Muscle of back (tissue), 11 donors: ENCODE results near the gene GRIN2A. TPM values are rescaled to one million over a fixed set of nuclear protein-coding genes. Genes with fewer than 3 reads are reported as not detected.
A peak's percentile ranks its signal among the peaks of the same experiment; 100 is the strongest.
"Not testable (repeated sequence)": the region's sequence is repeated elsewhere in the genome, so short reads cannot be mapped to it uniquely, and the experiment has no call there.

Experiments
- DNase-seq, 3 donors: peaks; one replicate each; pipeline versions ENCODE4 v3.0.0 to v3.0.0-alpha.2; 2013
- polyA plus RNA-seq, 10 donors: library from polyadenylated mRNA; unstranded; fragments of 120-200 nt; gene quantifications; one replicate each; pipeline ENCODE4 v1.2.1, GENCODE V29; 2013; ENCODE audit not compliant: insufficient read length in 10 of 10

The GRIN2A gene
- polyA plus RNA-seq, 10 donors = 0.22 to 0.66 (median 0.34) TPM

GRCh38 chr16:9921997-9922396 lies 260.2 kb downstream of the GRIN2A start:
- no peak for DNase-seq

GRCh38 chr16:9919460-9919859 lies 262.8 kb downstream of the GRIN2A start:
- DNase-seq = no peak

DNA sequence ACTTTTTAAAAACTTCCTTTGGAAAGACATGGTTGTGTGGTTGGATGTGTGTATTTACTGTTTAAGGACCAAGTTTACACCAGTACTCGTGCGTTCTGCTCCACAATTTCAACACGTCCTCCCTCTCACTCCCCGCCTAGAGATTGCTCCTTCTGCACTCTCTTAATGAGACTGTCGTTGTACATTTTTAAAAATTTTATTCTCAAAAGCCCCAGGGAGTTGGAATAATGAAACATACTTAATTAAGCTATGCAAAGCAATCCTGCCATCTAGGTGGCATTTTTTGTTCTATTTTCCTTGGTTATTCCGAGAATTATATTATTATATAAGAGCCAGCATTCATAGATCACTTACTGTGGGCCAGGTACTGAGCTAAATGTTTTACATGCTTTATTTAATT lies 264.5 kb downstream of the GRIN2A start:
- DNase-seq = no peak

DNA sequence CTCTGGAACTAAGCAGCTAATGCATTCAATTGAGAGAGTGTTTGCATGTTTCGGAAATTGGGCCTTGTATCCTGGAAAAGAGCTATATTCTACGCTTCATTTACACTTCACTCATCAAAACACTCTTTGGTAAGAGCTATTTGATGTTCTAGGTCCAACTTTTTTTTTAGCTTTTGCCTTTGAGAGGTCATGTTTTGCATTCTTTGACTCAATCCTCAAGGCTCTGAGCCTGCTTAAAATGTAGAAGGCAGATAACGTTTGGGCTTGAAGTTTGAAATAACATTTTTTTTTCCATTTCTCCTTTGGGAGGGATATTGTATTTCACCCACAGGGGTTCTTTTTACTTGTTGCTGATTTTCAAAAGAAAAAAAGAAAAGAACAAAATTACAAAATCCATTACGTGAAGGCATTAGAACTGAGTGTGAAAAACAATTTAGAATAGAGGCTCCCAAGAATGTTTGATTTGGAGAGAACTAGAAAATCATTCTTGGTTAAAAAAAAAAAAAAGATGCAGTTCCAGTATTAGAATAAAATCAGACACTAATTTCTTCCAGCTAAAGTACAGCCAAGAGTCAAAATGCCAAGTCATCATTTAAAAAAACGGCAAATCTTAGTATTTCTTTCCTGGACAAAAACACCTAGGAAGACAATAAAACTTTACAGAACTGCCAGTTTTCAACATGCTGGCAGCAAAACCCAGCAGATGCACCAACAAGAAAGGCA lies 268.5 kb downstream of the GRIN2A start:
- peak in 2 of 3 donors; percentile 14 to 18 for DNase-seq

GRCh38 chr16:9911989-9912388 lies 270.2 kb downstream of the GRIN2A start:
- no peak for DNase-seq

DNA sequence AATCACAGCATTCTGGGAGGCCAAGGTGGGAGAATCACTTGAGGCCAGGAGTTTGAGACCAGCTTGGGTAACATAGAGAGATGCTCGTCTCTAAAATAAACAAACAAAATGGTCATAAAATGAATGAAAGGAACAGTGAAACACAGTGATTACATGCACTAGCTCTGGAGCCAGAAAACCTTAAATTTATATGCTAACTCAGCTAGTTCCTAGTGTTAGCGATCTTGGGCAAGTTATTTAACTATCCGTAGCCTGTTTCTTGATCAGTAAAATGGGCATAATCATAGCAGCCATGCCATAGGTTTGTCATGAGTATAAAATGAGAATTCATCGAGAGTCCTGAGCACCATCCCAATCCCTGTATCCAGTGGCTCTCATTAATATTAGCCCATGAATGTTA lies 271.0 kb downstream of the GRIN2A start:
- DNase-seq = no peak

DNA sequence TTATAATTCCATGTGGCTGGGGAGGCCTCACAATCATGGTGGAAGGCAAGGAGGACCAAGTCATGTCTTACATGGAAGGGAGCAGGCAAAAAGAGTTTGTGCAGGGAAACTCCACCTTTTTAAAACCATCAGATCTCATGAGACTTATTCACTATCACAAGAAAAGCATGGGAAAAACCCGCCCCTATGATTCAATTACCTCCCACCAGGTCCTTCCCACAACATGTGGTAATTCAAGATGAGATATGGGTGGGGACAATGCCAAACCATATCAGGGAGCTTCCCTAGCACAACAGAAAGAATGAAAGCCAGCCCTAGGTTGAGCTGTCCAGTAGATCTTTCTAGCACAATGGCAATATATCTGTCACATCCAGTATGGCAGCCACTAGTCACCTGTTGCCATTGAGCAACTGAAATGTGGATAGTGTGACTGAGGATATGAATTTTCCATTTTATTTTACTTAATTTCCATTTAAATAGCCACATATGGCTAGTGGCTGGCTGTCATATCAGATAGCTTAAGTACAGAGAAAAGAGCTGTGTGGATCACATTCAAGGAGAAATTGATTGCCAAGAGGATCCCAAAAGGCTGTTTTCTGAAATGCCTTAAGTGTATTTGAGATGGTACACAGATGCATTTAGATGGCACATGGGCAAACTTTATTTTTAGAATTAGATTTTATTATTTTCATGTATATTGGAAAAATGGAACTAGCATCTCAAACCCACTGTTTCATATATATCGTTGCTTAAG lies 273.0 kb downstream of the GRIN2A start:
- DNase-seq = no peak

DNA sequence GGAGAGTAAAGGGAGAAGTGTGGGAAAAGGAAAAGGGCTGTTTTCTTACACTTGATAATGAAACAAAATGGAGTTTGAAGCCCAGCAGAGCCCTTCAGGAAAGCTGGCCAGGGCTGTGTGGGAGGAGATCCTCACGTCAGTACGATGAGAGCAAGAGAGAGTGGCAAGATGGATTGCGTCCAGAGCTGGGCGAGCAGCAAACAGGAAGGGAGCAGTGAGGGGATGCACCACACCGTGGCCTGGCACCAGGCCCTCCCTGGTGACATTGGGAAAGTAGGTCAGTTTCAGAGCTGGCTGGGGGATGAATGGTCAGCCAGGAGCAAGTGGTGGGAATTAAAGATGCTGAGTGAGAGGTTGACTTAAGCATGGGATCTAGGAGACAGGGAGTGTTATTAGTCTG lies 273.6 kb downstream of the GRIN2A start:
- DNase-seq = no peak

- no peak for DNase-seq
Observed at GRCh38 chr16:9907752-9908151, 274.5 kb downstream of the GRIN2A start.

DNA sequence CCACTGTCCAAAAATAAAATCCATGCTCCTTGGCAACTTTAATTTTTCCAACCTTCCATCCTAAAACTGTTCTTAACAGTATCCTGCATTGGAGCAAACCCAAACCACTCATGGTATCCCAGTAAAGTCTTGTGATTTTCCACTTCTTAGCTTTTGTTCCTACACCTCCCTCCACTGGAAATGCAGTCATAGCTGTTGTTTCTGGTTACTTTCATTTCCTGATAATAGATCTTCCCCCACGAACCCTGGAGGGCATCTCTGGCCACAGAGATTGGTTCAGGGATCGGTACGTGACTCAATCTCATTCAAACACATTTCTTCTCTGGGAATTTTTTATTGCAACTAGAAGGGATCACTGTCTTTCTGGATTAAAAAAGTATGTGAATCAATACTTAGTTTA lies 276.0 kb downstream of the GRIN2A start:
- DNase-seq = no peak

DNA sequence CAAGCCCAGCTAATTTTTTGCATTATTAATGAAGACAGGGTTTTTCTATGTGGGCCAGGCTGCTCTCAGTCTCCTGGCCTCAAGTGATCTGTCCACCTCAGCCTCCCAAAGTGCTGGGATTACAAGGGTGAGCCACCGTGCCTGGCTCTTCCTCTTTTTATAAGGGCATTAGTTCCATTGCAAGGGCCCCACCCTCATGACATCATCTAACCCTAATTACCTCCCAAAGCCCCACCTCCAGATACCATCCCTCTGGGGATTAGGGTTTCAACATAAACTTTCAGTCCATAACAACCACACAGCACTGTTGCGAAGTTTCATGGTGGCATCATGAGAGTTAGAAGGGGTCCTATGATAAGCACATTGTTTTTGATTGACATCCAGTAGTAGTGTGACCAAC lies 277.7 kb downstream of the GRIN2A start:
- DNase-seq = no peak

GRCh38 chr16:9900576-9900975 lies 281.7 kb downstream of the GRIN2A start:
- DNase-seq = no peak

- no peak for DNase-seq
Observed at GRCh38 chr16:9898555-9898954, 283.7 kb downstream of the GRIN2A start.

DNA sequence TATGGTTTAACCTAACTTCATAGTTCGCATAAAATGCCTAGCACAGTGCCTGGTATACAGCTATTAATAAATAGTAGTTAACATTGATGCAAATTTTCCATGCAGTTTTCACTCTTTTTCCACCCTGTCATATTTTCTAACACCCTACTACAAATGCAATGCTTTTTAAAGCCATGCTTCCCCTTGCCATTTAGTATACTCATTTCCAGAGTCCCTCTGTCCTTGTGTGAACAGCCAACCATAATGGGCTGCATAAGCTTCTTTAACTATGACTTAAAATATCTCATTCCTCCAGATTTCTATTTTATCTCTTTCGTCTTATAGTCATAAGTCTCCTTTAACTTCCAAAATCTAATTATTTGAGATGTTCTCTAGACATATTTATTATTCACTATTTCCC lies 284.1 kb downstream of the GRIN2A start:
- no peak for DNase-seq

DNA sequence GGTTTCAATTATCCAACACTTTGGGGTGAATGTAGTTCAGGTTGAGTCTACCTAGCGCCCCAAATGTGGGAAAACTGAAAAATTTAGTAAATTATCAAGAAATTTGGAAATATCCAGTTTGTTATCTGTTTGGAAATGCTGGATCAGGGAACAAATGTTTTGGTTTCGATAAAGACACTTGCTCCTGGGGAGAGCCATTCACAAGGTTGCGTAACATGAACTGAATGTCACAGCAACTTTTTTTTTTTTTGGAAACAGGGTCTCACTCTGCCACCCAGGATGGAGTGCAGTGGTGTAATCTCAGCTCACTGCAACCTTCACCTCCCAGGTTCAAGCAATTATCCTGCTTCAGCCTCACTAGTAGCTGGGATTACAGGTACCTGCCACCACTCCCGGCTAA lies 286.4 kb downstream of the GRIN2A start:
- no peak for DNase-seq

- DNase-seq = no peak
Observed at GRCh38 chr16:9885876-9886275, 296.4 kb downstream of the GRIN2A start.

GRCh38 chr16:9885467-9885866 lies 296.8 kb downstream of the GRIN2A start:
- DNase-seq = no peak

- DNase-seq = not testable (repeated sequence)
Observed at GRCh38 chr16:9875981-9876380, 306.2 kb downstream of the GRIN2A start.

DNA sequence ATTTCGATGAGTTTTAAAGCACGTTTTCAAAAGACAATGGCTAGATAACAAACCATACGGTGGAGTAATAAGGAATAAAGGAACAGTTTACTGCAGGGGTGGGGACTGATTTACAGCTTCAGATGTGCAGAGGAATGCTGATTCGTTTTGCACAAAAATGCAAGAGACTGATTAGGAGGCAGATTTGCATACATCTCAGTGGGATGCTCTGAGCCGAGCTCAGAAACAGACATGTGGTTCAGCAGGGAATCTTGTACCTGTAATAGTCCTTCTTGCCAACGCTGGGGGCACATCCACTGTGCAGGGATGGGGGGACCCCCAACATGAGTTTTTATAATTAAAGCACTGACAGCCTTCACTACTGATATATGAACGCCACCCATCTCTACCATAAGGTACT lies 308.0 kb downstream of the GRIN2A start:
- DNase-seq = no peak

DNA sequence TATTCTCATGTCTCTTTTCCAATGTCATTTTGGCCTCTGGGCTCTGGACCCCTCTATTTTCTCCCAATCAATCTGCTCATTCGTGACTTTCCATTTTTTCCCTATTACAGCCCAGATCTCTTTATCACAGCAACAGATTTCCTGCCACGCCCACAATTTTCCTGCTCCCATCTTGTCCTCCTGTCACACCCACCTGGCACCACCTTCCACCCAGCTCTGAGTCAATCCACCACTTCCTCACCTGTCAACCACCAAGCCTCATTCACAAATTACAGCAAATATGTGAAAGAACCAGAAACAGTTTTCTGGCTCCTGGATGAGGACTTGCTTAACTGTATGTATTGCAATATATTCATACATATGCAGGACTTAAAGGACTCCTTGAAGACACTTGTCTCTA lies 311.3 kb downstream of the GRIN2A start:
- DNase-seq = no peak

DNA sequence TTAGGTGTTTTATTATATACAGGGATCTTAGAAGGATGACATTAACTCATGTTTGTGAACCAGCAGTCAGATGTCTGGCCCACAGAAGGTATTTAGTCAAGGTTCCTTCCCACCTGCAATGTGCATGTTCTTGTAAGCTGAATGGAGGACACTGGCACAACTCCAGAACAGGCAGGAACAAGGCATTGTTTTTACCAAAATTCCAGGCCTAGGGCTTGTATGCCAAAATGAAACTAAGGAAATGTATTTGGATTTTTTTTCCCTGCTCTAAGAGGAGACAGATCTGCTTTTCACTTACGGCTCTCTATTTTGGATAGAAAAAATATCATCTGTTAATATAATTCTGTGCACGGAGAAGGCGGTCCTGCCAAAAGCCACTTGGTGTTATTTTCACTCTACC lies 312.5 kb downstream of the GRIN2A start:
- peak in 1 of 3 donors; percentile 10 for DNase-seq

- DNase-seq = no peak
Observed at GRCh38 chr16:9868606-9869149, 313.6 kb downstream of the GRIN2A start.

- DNase-seq = no peak
Observed at GRCh38 chr16:9867176-9867575, 315.1 kb downstream of the GRIN2A start.
